GM19328 (cell line): ENCODE results near the gene VKORC1.

ENCODE experiments used
- ATAC-seq: cut with Tn5 transposase; IDR thresholded peaks from one replicate; pipeline ENCODE4 v1.9.1; 2021; ENCODE audit warnings: mild to moderate bottlenecking, moderate library complexity; ENCODE audit not compliant: unreplicated experiment

VKORC1 gene

DNA sequence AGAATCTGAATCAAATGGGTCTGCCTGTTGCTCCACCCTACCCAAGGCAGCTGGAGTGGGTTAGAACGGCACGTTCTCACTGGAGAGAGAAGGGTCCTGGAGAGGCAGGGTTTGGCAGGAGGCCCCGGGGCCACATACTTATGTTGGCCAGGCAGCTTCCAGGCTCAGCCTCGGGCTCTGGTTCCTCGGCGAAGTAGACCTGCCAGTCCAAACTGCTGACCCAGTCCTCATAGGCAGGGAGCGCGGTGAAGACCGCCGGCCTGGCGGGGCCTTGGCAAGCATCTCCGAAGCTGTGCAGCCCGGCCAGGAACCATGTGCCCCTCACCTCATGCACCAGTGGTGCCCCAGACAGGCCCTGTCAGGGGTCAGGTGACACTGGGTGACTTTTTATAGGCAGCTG is 10.6 kb downstream of the VKORC1 start:
- no peak for ATAC-seq

DNA sequence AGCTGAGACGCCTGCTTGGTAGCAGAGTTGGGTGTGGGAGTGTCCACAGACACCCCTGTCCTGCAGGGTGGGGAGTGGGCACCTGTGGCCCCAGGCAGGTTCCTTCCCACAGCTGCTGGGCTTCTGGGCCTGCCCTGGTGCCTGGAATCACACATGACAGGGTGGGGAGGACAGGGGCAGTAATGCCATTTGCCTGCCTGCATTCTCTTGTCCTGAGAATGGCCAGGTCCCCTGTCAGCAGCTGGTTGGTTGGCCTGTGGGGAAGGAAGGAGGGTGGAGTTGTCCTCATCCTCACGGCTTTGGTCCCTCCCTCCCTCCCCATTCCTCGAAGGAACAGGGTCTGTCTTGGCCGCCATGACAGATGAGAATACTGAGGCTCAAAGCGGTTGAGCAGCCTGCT is 11.0 kb downstream of the VKORC1 start:
- no peak for ATAC-seq

DNA sequence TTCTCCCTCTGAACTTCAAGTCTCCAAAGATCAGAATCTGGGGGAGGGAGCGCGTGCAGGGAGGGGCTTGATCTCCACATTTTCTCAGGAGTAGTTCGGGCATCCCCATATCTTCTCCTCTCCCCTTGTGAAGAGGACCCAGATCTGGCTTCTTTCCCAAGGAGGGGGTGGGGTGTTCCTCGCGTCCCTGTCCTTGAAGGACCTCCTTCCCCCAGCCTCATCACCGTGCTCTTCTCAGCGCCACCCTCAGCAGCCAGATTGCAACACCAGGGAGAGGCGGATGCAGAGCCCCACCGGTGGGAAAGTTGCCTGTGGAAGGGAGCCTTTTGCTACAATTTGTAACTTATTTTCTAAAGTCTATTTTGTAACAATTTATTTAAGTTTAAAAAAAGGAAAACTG is 11.5 kb downstream of the VKORC1 start:
- no peak for ATAC-seq

DNA sequence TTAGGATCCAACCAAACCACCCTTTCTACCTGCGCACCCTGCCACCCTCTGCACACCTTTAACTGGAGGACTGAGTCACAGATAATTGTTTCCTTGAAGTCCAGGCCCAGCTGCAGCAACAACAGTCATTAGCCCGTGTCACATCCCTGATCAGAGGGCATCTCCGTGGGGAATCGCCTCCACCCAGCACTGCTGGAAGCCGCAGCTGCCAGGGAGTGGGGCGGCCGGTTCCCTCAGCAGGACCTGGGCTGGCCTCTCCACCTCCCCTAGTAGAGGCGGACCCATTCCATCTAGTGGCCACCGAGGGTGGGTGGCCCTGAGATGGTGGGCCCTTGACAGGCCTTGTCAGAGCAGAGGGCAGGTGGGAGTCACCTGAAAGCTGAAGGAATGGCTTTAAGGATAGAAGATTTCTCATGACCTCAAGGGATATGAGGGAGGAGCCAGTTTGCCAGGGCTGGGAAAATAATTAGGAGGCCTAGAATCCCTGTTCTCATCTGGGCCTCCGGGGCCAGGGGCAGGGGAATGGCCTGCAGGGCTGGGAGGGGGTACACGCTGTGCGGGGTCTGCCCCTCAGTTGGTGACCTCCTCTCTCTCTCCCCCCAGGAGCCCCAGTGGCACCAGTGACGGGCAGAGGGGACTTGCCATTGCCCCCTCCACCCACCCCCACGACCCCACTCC is 12.1 kb downstream of the VKORC1 start:
- ATAC-seq: no peak

DNA sequence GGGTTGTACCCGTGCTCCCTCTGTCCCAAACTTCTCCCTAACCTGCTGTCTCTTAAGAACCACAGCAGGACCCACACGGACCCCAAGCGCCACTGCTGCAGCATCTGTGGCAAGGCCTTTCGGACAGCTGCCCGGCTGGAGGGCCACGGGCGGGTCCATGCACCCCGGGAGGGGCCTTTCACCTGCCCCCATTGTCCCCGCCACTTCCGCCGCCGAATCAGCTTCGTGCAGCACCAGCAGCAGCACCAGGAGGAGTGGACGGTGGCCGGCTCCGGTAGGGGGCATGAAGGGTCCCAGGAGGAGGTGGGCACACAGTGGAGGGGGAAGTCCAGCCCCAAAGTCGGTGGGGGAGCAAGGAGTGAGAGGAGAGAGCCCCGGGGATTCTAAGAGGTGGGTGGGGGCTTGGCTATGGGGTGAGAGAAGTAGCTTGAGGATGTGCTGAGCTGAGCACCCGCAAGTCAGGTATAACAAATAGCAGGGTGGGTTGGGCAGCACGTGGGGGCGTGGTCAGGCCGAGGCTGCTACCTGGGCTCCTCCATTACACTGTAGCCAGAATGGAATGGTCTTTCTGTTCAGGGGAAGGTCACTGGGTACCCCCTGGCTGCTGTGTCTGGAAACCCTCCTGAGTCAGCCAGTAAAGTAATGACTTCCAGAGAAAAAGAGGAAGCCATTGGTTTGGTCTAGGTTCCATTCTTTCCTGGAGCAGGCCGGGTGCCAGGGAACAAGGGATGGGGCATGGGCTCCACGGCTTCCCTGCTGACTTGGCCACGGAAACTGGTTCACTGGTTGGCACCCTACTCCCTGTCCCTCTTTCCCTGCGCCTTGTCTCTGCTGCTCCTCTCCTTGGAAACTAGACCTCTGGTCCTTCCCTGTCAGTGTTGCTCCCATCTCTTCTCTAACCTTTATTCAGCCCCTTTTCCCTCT is 12.9 kb downstream of the VKORC1 start:
- ATAC-seq: no peak

DNA sequence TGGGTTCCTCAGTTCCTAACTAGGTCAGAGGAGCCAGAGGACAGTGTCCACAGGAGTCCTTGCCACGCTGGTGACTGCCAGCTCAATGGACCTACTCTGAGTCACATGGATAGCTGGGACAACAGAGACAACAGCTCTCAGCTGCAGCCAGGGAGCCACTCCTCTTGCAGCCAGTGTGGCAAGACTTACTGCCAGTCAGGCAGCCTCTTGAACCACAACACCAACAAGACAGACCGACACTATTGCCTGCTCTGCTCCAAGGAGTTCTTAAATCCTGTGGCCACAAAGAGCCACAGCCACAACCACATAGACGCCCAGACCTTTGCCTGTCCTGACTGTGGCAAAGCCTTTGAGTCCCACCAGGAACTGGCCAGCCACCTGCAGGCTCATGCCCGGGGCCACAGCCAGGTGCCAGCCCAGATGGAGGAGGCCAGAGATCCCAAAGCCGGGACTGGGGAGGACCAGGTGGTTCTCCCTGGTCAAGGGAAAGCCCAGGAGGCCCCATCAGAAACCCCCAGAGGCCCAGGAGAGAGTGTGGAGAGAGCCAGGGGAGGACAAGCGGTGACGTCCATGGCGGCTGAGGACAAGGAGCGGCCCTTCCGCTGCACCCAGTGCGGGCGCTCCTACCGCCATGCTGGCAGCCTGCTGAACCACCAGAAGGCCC is 13.7 kb downstream of the VKORC1 start:
- no peak for ATAC-seq

DNA sequence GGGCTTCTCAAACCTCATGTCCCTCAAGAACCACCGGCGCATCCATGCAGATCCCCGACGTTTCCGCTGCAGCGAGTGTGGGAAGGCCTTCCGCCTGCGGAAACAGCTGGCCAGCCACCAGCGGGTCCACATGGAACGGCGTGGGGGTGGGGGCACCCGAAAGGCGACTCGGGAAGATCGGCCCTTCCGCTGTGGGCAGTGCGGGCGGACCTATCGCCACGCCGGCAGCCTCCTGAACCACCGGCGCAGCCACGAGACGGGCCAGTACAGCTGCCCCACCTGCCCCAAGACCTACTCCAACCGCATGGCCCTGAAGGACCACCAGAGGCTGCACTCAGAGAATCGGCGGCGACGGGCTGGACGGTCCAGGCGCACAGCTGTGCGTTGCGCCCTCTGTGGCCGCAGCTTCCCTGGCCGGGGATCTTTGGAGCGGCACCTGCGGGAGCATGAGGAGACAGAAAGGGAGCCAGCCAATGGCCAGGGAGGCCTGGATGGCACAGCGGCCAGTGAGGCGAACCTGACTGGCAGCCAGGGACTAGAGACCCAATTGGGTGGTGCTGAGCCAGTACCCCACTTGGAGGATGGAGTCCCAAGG is 14.5 kb downstream of the VKORC1 start:
- ATAC-seq: no peak

DNA sequence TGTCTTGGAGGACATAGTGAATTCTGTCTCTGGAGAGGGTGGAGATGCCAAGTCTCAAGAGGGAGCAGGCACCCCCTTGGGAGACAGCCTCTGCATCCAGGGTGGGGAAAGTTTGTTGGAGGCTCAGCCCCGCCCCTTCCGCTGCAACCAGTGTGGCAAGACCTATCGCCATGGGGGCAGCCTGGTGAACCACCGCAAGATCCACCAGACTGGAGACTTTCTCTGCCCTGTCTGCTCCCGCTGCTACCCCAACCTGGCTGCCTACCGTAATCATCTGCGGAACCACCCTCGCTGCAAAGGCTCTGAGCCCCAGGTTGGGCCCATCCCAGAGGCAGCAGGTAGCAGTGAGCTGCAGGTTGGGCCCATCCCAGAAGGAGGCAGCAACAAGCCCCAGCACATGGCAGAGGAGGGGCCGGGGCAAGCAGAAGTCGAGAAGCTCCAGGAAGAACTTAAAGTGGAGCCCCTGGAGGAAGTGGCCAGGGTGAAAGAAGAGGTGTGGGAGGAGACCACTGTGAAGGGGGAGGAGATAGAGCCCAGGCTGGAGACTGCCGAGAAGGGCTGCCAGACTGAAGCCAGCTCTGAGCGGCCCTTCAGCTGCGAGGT is 15.2 kb downstream of the VKORC1 start:
- no peak for ATAC-seq

DNA sequence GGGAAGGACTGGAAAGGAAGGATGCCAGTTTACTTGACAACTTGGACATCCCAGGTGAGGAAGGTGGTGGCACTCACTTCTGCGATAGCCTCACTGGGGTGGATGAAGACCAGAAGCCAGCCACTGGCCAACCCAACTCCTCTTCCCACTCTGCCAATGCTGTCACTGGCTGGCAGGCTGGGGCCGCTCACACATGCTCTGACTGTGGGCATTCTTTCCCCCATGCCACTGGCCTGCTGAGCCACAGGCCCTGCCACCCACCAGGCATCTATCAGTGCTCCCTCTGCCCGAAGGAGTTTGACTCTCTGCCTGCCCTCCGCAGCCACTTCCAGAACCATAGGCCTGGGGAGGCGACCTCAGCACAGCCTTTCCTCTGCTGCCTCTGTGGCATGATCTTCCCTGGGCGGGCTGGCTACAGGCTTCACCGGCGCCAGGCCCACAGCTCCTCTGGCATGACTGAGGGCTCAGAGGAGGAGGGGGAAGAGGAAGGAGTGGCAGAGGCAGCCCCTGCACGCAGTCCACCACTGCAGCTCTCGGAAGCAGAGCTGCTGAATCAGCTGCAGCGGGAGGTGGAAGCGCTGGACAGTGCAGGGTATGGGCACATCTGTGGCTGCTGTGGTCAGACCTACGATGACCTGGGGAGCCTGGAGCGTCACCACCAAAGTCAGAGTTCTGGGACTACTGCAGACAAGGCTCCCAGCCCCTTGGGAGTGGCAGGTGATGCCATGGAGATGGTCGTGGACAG is 15.8 kb downstream of the VKORC1 start:
- ATAC-seq: no peak

DNA sequence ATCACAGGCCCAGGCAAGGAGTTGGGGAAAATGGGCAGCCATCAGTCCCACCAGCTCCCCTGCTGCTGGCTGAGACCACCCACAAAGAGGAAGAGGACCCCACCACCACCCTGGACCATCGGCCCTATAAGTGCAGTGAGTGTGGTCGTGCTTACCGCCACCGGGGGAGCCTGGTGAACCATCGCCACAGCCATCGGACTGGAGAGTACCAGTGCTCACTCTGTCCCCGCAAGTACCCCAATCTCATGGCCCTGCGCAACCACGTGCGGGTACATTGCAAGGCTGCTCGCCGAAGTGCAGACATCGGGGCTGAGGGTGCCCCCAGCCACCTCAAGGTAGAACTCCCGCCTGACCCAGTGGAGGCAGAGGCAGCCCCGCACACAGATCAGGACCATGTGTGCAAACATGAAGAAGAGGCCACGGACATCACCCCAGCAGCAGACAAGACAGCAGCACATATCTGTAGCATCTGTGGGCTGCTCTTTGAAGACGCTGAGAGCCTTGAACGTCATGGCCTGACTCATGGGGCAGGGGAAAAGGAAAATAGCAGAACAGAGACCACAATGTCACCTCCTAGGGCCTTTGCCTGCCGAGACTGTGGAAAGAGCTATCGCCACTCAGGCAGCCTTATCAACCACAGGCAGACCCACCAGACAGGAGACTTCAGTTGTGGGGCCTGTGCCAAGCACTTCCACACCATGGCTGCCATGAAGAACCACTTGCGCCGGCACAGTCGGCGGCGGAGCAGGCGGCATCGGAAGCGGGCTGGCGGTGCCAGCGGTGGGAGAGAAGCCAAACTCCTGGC is 16.8 kb downstream of the VKORC1 start:
- ATAC-seq: no peak

DNA sequence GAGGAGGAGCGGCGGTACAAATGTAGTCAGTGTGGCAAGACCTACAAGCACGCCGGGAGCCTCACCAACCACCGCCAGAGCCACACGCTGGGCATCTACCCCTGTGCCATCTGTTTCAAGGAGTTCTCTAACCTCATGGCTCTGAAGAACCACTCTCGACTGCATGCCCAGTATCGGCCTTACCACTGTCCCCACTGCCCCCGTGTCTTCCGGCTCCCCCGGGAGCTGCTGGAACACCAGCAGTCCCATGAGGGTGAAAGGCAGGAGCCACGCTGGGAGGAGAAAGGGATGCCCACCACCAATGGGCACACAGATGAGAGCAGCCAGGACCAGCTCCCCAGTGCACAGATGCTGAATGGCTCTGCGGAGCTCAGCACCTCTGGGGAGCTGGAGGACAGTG is 17.6 kb downstream of the VKORC1 start:
- no peak for ATAC-seq

DNA sequence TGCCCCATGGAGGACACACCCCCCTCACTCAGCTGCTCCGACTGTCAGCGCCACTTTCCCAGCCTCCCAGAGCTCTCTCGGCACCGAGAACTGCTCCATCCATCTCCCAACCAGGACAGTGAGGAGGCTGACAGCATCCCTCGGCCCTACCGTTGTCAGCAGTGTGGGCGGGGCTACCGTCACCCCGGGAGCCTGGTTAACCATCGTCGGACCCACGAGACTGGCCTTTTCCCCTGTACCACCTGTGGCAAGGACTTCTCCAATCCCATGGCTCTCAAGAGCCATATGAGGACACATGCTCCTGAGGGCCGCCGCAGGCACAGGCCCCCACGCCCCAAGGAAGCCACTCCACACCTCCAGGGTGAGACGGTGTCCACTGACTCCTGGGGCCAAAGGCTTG is 18.3 kb downstream of the VKORC1 start:
- no peak for ATAC-seq

DNA sequence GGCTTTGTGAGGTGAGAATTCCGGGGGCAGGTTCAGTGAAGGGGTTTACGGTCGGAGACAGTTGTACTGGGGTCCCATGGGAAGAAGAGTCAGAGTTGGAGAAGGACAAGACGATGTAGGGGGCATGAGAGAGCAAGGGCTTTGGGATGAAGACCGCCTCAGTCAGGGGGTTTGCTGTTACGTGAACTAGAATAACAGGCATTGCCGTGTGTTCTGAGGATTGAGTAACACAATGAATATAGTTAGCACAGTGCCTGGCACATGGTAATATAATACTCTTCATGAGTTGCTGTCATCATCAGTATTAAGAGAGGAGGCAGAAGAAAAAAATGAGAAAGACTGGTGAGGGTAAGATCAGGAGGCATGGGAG is 19.8 kb downstream of the VKORC1 start:
- no peak for ATAC-seq

DNA sequence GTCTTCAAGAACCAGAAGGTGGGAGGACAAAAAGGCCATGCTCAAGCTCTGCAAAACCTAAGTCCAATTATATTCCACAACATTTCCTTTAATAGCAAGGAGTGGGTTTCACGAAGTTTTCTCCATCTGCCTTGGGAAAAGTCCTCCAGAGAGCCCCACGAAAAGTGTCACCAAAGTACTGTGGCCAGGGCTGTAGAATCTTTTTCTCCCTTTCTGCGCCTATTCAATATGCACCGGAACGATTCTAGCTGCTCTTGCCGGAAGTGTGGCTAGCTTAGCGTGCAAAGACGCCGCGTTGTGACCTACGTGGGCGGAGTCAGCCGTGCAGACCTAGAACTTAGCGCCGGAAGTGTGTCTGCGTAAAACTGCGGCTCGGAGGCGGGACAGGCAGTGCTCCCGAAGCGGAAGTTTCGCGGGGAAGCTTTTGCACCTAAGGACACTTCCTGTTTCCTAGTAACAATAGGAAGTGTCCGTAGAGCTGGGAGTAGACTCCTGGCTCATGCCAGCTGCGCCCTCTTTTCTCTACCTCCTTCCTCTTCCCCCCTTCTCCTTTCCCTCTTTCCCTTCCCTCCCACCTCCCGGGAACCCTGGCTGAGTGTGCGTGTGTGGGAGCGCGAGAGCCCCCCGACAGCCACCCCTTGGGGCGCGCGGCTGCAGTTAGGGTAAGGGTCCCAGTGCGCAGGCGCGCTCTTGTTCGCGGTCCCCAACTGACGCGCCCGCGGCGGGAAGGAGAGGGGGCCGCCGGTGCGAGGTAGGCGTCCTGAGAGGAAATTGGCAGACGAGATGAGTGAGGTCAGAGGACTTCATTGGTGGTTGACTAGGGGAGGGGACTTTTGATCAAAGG is 20.4 kb downstream of the VKORC1 start, which contains the start of the genes ZNF646 and ZNF668:
ZNF646 (plus strand) TSS at position 453 of the 844 bp plus-strand sequence. CDS start 1,903 bp downstream, outside the sequence.
ZNF668 (minus strand) TSS at position 271 of the 844 bp plus-strand sequence. CDS start 9,781 bp downstream, outside the sequence.
- peak; percentile 48 for ATAC-seq

DNA sequence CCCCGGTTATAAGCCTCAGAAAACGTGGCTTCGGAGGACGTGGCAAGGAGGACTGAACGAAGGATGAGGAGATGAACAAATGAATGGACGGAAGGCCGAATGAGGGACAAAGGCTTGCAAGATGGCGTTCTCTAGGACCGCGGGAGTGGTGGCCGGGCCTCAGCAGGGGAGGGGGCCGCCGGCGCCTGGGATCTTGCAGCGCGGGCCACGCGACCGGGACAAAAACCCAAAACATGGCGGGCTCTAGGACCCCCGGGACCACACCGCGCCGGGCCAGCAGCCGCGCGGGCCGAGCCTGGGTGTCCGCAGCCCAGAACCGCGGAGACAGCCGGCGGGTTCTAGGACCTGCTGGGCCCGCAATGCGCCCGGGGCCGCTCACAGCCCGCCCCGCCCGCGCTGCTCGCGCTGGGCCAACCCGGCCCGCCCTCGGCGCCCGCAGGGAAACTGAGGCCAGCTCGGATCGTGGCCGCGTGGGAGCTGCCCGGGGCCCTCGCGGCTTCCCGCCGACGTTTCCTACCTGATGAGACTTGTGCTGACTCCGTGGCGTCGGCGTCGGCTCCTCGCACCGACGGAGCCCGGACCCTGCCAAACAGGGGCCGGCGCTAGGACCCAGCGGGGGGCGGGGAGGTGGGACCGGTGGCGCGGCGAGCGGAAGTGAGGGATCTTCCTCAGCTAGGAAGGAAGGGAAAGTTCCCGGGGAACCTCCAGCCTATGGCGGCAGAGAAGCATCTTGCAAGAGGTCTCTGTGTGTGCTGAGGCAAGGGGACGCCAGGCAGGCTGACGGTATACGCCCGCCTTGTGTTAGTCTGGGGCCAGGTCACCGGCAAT is 21.2 kb downstream of the VKORC1 start:
- peak; percentile 53 for ATAC-seq

DNA sequence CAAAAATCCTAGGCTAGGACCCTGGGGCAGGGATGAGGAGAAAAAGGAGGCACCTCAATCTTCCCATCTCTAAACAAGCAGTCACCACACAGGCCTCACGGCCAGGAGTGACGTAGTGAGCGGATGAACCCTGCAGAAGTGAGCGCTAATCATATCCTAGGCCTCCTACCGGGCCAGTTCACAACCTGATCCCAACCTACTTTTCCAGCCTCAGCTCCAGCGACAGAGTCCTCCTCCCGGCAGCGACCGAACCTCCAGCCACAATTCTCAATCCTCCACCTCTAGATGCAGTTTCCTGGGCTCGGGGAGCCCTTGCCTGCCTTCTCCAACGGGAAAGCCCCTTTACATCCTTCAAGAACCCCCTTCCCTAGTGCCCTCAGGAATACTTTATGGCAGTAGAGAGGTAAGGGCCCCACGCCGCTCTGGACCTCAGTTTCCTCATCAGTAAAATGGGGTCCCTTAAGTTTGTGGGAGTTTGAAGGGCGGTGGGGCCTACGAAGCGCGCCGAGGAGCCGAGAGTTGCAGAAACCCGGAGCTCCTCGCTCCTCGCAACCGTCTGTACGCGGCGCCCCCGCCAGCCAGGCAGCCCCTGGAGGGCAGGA is 22.0 kb downstream of the VKORC1 start:
- ATAC-seq: no peak

DNA sequence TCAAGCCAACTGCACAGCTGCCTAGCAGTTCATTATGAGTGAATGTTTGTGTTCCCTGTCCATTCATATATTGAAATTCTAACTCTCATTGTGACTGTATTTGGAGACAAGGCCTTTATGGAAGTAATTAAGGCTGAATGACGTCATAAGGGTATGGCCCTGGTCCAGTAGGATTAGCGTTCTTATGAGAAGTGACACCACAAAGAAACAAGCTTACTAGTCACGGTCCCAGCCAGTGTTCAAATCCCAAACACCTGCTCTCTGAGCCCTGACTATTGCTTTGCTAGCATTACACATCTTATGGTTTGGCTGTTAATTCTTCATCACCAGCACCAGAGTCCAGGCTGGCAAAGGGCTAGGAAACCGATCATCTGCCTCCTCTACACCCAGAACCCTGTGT is 22.7 kb downstream of the VKORC1 start:
- no peak for ATAC-seq
